Kidney (tissue), 14 donors: ENCODE results near the gene PBX2. TPM values are rescaled to one million over a fixed set of nuclear protein-coding genes. Genes with fewer than 3 reads are reported as not detected.
A peak's percentile ranks its signal among the peaks of the same experiment; 100 is the strongest.

Experiments used
- DNase-seq, 5 donors: peaks; one replicate each; pipeline ENCODE4 v3.0.0-alpha.2; 2013 to 2020
- FAIRE-seq: peaks from 2 replicates; lab custom pipeline; 2012; peaks lifted over from hg19 to GRCh38; lab: Jason Lieb, UNC
- H3K27ac ChIP-seq, 2 donors: one replicate each; pipeline ENCODE4 v1.7.0; 2013; ENCODE audit warnings: low read depth in 2 of 2, low read length in 2 of 2, inconsistent platforms in 1 of 2
- H3K27me3 ChIP-seq: one replicate; pipeline ENCODE4 v1.7.1; 2013; ENCODE audit warnings: low read length, inconsistent platforms; ENCODE audit not compliant: control insufficient read depth, insufficient read depth
- H3K36me3 ChIP-seq, 3 donors: one replicate each; pipeline versions ENCODE4 v1.7.0 to v1.7.1; 2013; ENCODE audit warnings: low read length in 3 of 3, control low read depth in 1 of 3, inconsistent platforms in 1 of 3; ENCODE audit not compliant: insufficient read depth in 3 of 3, control insufficient read depth in 2 of 3
- H3K4me1 ChIP-seq, 3 donors: one replicate each; pipeline versions ENCODE4 v1.7.0 to v1.7.1; 2013; ENCODE audit warnings: low read length in 3 of 3, inconsistent platforms in 1 of 3, low read depth in 1 of 3; ENCODE audit not compliant: control insufficient read depth in 2 of 3, insufficient read depth in 2 of 3
- H3K4me3 ChIP-seq, 3 donors: one replicate each; pipeline versions ENCODE4 v1.7.0 to v1.8.1; 2013; ENCODE audit warnings: low read length in 3 of 3, control low read depth in 1 of 3, inconsistent platforms in 1 of 3
- H3K9ac ChIP-seq, 3 donors: one replicate each; pipeline versions ENCODE4 v1.7.0 to v1.7.1; 2013; ENCODE audit warnings: low read length in 3 of 3, control low read depth in 1 of 3, inconsistent platforms in 1 of 3
- H3K9me3 ChIP-seq, 3 donors: one replicate each; pipeline versions ENCODE4 v1.7.0 to v1.7.1; 2013; ENCODE audit warnings: low read length in 3 of 3, control low read depth in 1 of 3, inconsistent platforms in 1 of 3; ENCODE audit not compliant: control insufficient read depth in 2 of 3, insufficient read depth in 1 of 3
- CTCF ChIP-seq: IDR thresholded peaks from 3 replicates; pipeline ENCODE4 v1.5.1; 2012; ENCODE audit warnings: mild to moderate bottlenecking, moderate library complexity, borderline replicate concordance; ENCODE audit not compliant: insufficient read depth; ENCODE audit errors: extremely low read depth
- intact Hi-C: fragments of 100-400 bp; cut with DNase I; formaldehyde crosslinking; loops from one replicate; pipeline ENCODE4 v1.11.1; 2022
- polyA plus RNA-seq: library from polyadenylated mRNA; stranded (reverse); fragments of 350-450 nt; fragmentation: Illumina TruSeq; extraction: RNeasy Lipid Tissue Mini Kit (QIAGEN cat#74804); gene quantifications from one replicate; pipeline ENCODE4 v1.2.3, GENCODE V29; 2014; ENCODE audit warnings: low read depth, low replicate concordance; ENCODE audit not compliant: insufficient read depth
- total RNA-seq: library from RNA; stranded (reverse); fragmentation: NEBNext Ultra II Directional; extraction: Animal tissue kit (Norgen Biotek cat#: 25700); gene quantifications from one replicate; pipeline ENCODE4 v1.2.1, GENCODE V29; 2021
- donor health status: control.
- donor health status: control.
- donor health status: control.
- donor health status: control.
- donor health status: control.
- donor health status: DM: yes; HTN: yes; CAD: no.
- donor health status: Normal renal cell carcinoma (clear cell type).

PBX2 gene
- total and polyA plus RNA-seq, 2 donors from 2014 or later, result 34.6 to 87.3 TPM

- Histone ChIP-seq H3K36me3 (peaks cover 6 to 26% (median 8%) of the 10 kb centered on the region in 3 donors), H3K27ac (peak overlapping the region in 1 of 2 donors; percentile 52)
Measured at GRCh38 chr6:32183483-32184083, 6.4 kb downstream of the PBX2 start.

GRCh38 chr6:32183030-32183429, 7.0 kb downstream of the PBX2 start:
- peak overlapping the region in 1 of 2 donors; percentile 48 for H3K27ac ChIP-seq
- H3K9me3 ChIP-seq, result no peaks in the 10 kb centered on the region
- peaks cover 3 to 15% (median 15%) of the 10 kb centered on the region in 3 donors for H3K4me1 ChIP-seq
- H3K4me3 ChIP-seq, result no peak overlapping the region
- no peak for TF ChIP-seq CTCF
- peaks cover 6 to 26% (median 8%) of the 10 kb centered on the region in 3 donors for H3K36me3 ChIP-seq
- intact Hi-C loops, result no loop called here
- no peak overlapping the region for H3K9ac ChIP-seq
- H3K27me3 ChIP-seq, result no peaks in the 10 kb centered on the region
- DNase-seq (peak in 1 of 5 donors; percentile 18), FAIRE-seq (no peak)

More at GRCh38 chr6:32183483-32184083, 6.4 kb downstream of the PBX2 start:
- Histone ChIP-seq H3K4me3 (no peak overlapping the region), H3K9me3 (no peaks in the 10 kb centered on the region), H3K4me1 (peaks cover 3 to 19% (median 15%) of the 10 kb centered on the region in 3 donors), H3K9ac (no peak overlapping the region), H3K27me3 (no peaks in the 10 kb centered on the region)
- intact Hi-C loops, result no loop called here
- FAIRE-seq (no peak), DNase-seq (peak in 1 of 5 donors; percentile 46)
- no peak for TF ChIP-seq CTCF

GRCh38 chr6:32182555-32182981, 7.4 kb downstream of the PBX2 start:
- DNase-seq, result peak in 2 of 5 donors; percentile 34 to 72

More at GRCh38 chr6:32182555-32182981, 7.4 kb downstream of the PBX2 start:
- Histone ChIP-seq H3K9ac (no peak overlapping the region), H3K27ac (no peak overlapping the region), H3K36me3 (peaks cover 5 to 23% (median 6%) of the 10 kb centered on the region in 3 donors), H3K4me1 (peaks cover 3 to 16% (median 15%) of the 10 kb centered on the region in 3 donors), H3K4me3 (no peak overlapping the region), H3K9me3 (no peaks in the 10 kb centered on the region), H3K27me3 (no peaks in the 10 kb centered on the region)
- TF ChIP-seq CTCF, result no peak
- intact Hi-C loops, result no loop called here
- no peak for FAIRE-seq
